K562 (cell line): Measurements from ENCODE around the gene SMURF1. TPM values are rescaled to one million over a fixed set of nuclear protein-coding genes. Genes with fewer than 3 reads are reported as not detected.

ENCODE experiments used
- ATAC-seq: fragments of 200-7000 bp; cut with Tn5 transposase; 3 replicates; pipeline ENCODE4 v1.9.1; 2020; ENCODE audit warnings: moderate library complexity
- BruUV-seq: library from RNA; stranded (reverse); fragments of 400-500 nt; replicated peaks from 2 replicates; lab custom pipeline; 2021; lab: Mats Ljungman, UMichigan
- CTCF ChIA-PET: fragments of 300-600 bp; formaldehyde crosslinking; extraction: SDS; loops from one replicate; lab custom pipeline; 2021; ENCODE audit warnings: low intra/inter-chr PET ratio; lab: Yijun Ruan, JAX
- POLR2A ChIA-PET: fragments of 300-600, 350-650 bp; sonication (Branson Sonifier 250); formaldehyde crosslinking; extraction: SDS; loops from one replicate; lab custom pipeline; 2021; ENCODE audit warnings: antibody characterized with exemption, inconsistent platforms; lab: Yijun Ruan, JAX
- DNase-seq, 4 experiments: peaks; one replicate each; pipeline versions ENCODE4 v3.0.0 to v3.0.0-alpha.2; 2011 to 2018; ENCODE audit warnings: low spot score in 3 of 4, mixed read lengths in 3 of 4; ENCODE audit errors: extremely low read depth in 1 of 4
- FAIRE-seq: peaks from 2 replicates; lab custom pipeline; 2011; peaks lifted over from hg19 to GRCh38; lab: Jason Lieb, UNC
- H2AFZ ChIP-seq: 2 replicates; pipeline ENCODE4 v1.6.0; 2011; ENCODE audit warnings: low read depth, low read length, control low read depth, inconsistent platforms
- H3K27ac ChIP-seq: fragments of 200-600 bp; 3 replicates; pipeline ENCODE4 v1.8.0; 2011; ENCODE audit warnings: low read depth, mild to moderate bottlenecking, control low read depth, inconsistent platforms, low read length, moderate library complexity, mixed read lengths; ENCODE audit errors: extremely low read depth
- H3K27me3 ChIP-seq, 2 experiments: fragments of 300-600 bp in 1 of 2; 2 replicates in 1 of 2; 3 replicates in 1 of 2; pipeline versions ENCODE4 v1.6.0 to v1.8.0; 2011; ENCODE audit warnings: inconsistent platforms in 2 of 2, low read length in 2 of 2, mild to moderate bottlenecking in 1 of 2, mixed read lengths in 1 of 2, moderate library complexity in 1 of 2; ENCODE audit not compliant: control insufficient read depth in 2 of 2, insufficient read depth in 2 of 2
- H3K36me3 ChIP-seq: fragments of 300-600 bp; 3 replicates; pipeline ENCODE4 v1.8.0; 2011; ENCODE audit warnings: mild to moderate bottlenecking, low read length, inconsistent platforms; ENCODE audit not compliant: control insufficient read depth, insufficient read depth
- H3K4me1 ChIP-seq, 2 experiments: fragments of 200-600 bp in 1 of 2; replicated peaks in 1 of 2; 2 replicates in 1 of 2; 3 replicates in 1 of 2; pipeline versions ENCODE4 v1.5.1 to v1.8.0; 2011; ENCODE audit warnings: inconsistent platforms in 2 of 2, low read length in 2 of 2, mild to moderate bottlenecking in 1 of 2, mixed read lengths in 1 of 2, moderate library complexity in 1 of 2; ENCODE audit not compliant: control insufficient read depth in 2 of 2, insufficient read depth in 2 of 2
- H3K4me2 ChIP-seq: 2 replicates; pipeline ENCODE4 v1.6.1; 2011; ENCODE audit warnings: low read length, control low read depth, inconsistent platforms, mixed read lengths; ENCODE audit not compliant: insufficient read depth
- H3K4me3 ChIP-seq: fragments of 200-600 bp; sonication (generic), shearing (Covaris generic); 2 replicates; pipeline ENCODE4 v1.5.1; 2016; ENCODE audit warnings: control low read depth, inconsistent platforms
- H3K79me2 ChIP-seq: fragments of 200-600 bp; 3 replicates; pipeline ENCODE4 v1.8.0; 2011; ENCODE audit warnings: low read length, inconsistent platforms; ENCODE audit not compliant: control insufficient read depth, insufficient read depth
- H3K9ac ChIP-seq, 2 experiments: 2 replicates each; pipeline versions ENCODE4 v1.6.0 to v1.6.1; 2011; ENCODE audit warnings: low read depth in 2 of 2, low read length in 2 of 2, control low read depth in 1 of 2, inconsistent platforms in 1 of 2, mild to moderate bottlenecking in 1 of 2, mixed read lengths in 1 of 2; ENCODE audit not compliant: insufficient read depth in 1 of 2
- H3K9me1 ChIP-seq: one replicate; pipeline ENCODE4 v1.6.0; 2011; ENCODE audit warnings: inconsistent platforms, mild to moderate bottlenecking, low read length, moderate library complexity; ENCODE audit not compliant: control insufficient read depth, insufficient read depth
- H3K9me3 ChIP-seq: replicated peaks from 2 replicates; pipeline ENCODE4 v1.5.1; 2011; ENCODE audit warnings: low read depth, low read length, inconsistent platforms; ENCODE audit not compliant: control insufficient read depth, insufficient read depth
- H4K20me1 ChIP-seq: replicated peaks from 2 replicates; pipeline ENCODE4 v1.6.1; 2011; ENCODE audit warnings: low read length, inconsistent platforms, mixed read lengths; ENCODE audit not compliant: control insufficient read depth, insufficient read depth
- BRCA1 ChIP-seq, 2 experiments: fragments of 450-650 bp in 1 of 2; sonication (generic) in 1 of 2; formaldehyde crosslinking in 1 of 2; IDR thresholded peaks; 2 replicates each; pipeline versions ENCODE4 v1.5.0 to v1.6.1; 2017 to 2020; ENCODE audit warnings: mild to moderate bottlenecking in 1 of 2, missing genetic modification reagents in 1 of 2
- E2F3 ChIP-seq: fragments of 250-450 bp; sonication (Bioruptor Pico); IDR thresholded peaks from 2 replicates; pipeline ENCODE4 v1.4.0; 2020; ENCODE audit warnings: mild to moderate bottlenecking
- ELF1 ChIP-seq: fragments of 200-800 bp; sonication (Bioruptor generic); IDR thresholded peaks from 2 replicates; pipeline ENCODE4 v1.6.1; 2016; ENCODE audit warnings: missing genetic modification characterization, missing compliant biosample characterization
- FOXA3 ChIP-seq, 2 experiments: fragments of 450-650 bp in 1 of 2; sonication (generic) in 1 of 2; formaldehyde crosslinking; IDR thresholded peaks in 1 of 2; conservative IDR thresholded peaks in 1 of 2; 2 replicates each; pipeline versions ENCODE4 v1.4.0 to v1.8.0; 2020 to 2022; ENCODE audit warnings: mild to moderate bottlenecking in 2 of 2, missing genetic modification reagents in 1 of 2
- KLF1 ChIP-seq: fragments of 450-650 bp; IDR thresholded peaks from 2 replicates; pipeline ENCODE4 v1.6.1; 2016; ENCODE audit warnings: missing genetic modification characterization, missing compliant biosample characterization
- MBD1 ChIP-seq: fragments of 250-450 bp; sonication (Bioruptor Pico); IDR thresholded peaks from 2 replicates; pipeline ENCODE4 v1.8.0; 2022; ENCODE audit warnings: inconsistent platforms
- NFIC ChIP-seq: fragments of 450-650 bp; IDR thresholded peaks from 2 replicates; pipeline ENCODE4 v1.6.1; 2017; ENCODE audit warnings: mild to moderate bottlenecking, inconsistent platforms
- NUFIP1 ChIP-seq: fragments of 450-650 bp; IDR thresholded peaks from 2 replicates; pipeline ENCODE4 v1.6.1; 2018; ENCODE audit not compliant: partially characterized antibody
- PHTF2 ChIP-seq: fragments of 250-450 bp; sonication (Bioruptor Pico); IDR thresholded peaks from 2 replicates; pipeline ENCODE4 v1.5.0; 2021; ENCODE audit warnings: mild to moderate bottlenecking
- RAD51 ChIP-seq: fragments of 450-650 bp; IDR thresholded peaks from 2 replicates; pipeline ENCODE4 v1.7.1; 2016; ENCODE audit warnings: low read depth, mild to moderate bottlenecking, borderline replicate concordance
- SMARCA5 ChIP-seq: fragments of 450-650 bp; IDR thresholded peaks from 2 replicates; pipeline ENCODE4 v1.6.1; 2016
- ZBTB9 ChIP-seq: fragments of 450-650 bp; formaldehyde crosslinking; IDR thresholded peaks from 2 replicates; pipeline ENCODE4 v1.4.0; 2020; ENCODE audit warnings: mild to moderate bottlenecking, moderate library complexity
- ZNF146 ChIP-seq: IDR thresholded peaks from one replicate; pipeline ENCODE4 v1.6.1; 2018; ENCODE audit warnings: missing compliant biosample characterization; ENCODE audit not compliant: unreplicated experiment
- WGBS: fragments of 100-300 bp; shearing (Covaris generic); methylation state at CpG from one replicate; pipeline ENCODE4 v1.1.6; 2016; ENCODE audit warnings: low coverage, mixed read lengths; ENCODE audit not compliant: insufficient coverage; ENCODE audit errors: missing lambda C conversion rate; 5-methylcytosine and 5-hydroxymethylcytosine counted together
- in situ Hi-C: fragments of 300-500 bp; cut with MboI; formaldehyde crosslinking; loops from 4 replicates; pipeline ENCODE4 v1.15.0; 2018; ENCODE audit warnings: inconsistent platforms, mixed read lengths
- intact Hi-C: fragments of 100-400 bp; cut with micrococcal nuclease; formaldehyde crosslinking; loops from 2 replicates; pipeline ENCODE4 v1.14.2; 2022
- polyA plus RNA-seq, 8 experiments: library from polyadenylated mRNA; depleted of rRNA in 4 of 8; stranded (reverse) in 5 of 8; unstranded in 3 of 8; fragments of >200 nt; fragmentation: Nextera tagmentation in 2 of 8; fragmentation: Illumina TruSeq in 1 of 8; extraction: Ambion mirVana in 2 of 8; extraction: Trizol in 1 of 8; gene quantifications; 2 replicates each; pipeline versions ENCODE4 v1.2.1 to v1.2.3, GENCODE V29; 2011 to 2014; ENCODE audit warnings: inconsistent platforms in 1 of 8, missing spikeins in 1 of 8
- total RNA-seq, 7 experiments: library from RNA; depleted of rRNA in 6 of 7; stranded (reverse); fragments of >200 nt in 6 of 7; fragmentation: Illumina TruSeq in 2 of 7; extraction: Trizol in 2 of 7; gene quantifications; 2 replicates each; pipeline versions ENCODE4 v1.2.1 to v1.2.3, GENCODE V29; 2011 to 2021; ENCODE audit warnings: low replicate concordance in 1 of 7
- TF ChIP-seq, protein P1 (sequence below), 2 experiments: fragments of 150-350 bp in 1 of 2; IDR thresholded peaks; 2 replicates each; pipeline ENCODE4 v1.6.1; 2012 to 2016; ENCODE audit warnings: low read depth in 2 of 2, low read length in 2 of 2, mild to moderate bottlenecking in 1 of 2, moderate library complexity in 1 of 2
- TF ChIP-seq, protein P2 (sequence below): sonication (generic); formaldehyde crosslinking; IDR thresholded peaks from 2 replicates; pipeline ENCODE4 v1.5.0; 2020; ENCODE audit warnings: missing genetic modification reagents

SMURF1 gene
- total and polyA plus RNA-seq, 9 of the 15 experiments (the other 6 are each of a cell fraction or from before 2014, with no cell fraction given) = 1.0 to 20.1 (median 12.6) TPM

GRCh38 chr7:99137411-99138180 is 6.3 kb downstream of the SMURF1 start:
- no peak overlapping the region for H2AFZ ChIP-seq
- in situ Hi-C loops (no loop called here), intact Hi-C loops (no loop called here)
- H3K4me3 ChIP-seq = no peak overlapping the region
- BruUV-seq = no TSS peak
- peaks cover 14 to 25% of the 10 kb centered on the region in 2 experiments for H3K4me1 ChIP-seq
- ChIA-PET CTCF (no interaction called here), POLR2A (interaction anchor here (0.7 to 2.1 kb wide), 3 partner anchors 11 to 80 kb away, joined by 3 to 10 read pairs (median 4); no protein-coding TSS in a partner anchor)
- H3K9me3 ChIP-seq = no peaks in the 10 kb centered on the region
- no peaks in the 10 kb centered on the region for H3K9me1 ChIP-seq
- H3K79me2 ChIP-seq = peaks cover 97% of the 10 kb centered on the region
- no peak for ATAC-seq
- no peaks in the 10 kb centered on the region for H3K27me3 ChIP-seq
- 62% methylated on average over 10 of the region's 10 CpGs for whole genome bisulfite sequencing
- no peak overlapping the region for H3K4me2 ChIP-seq
- no peak overlapping the region; a peak in 1 of 4 replicates for H3K9ac ChIP-seq
- FAIRE-seq = no peak
- no peak for DNase-seq
- no peak overlapping the region for H3K27ac ChIP-seq
- peaks cover 14% of the 10 kb centered on the region; the same call in 2 of the 3 replicates for H3K36me3 ChIP-seq
- H4K20me1 ChIP-seq = peaks cover 29% of the 10 kb centered on the region
- TF ChIP-seq, protein P1, sequence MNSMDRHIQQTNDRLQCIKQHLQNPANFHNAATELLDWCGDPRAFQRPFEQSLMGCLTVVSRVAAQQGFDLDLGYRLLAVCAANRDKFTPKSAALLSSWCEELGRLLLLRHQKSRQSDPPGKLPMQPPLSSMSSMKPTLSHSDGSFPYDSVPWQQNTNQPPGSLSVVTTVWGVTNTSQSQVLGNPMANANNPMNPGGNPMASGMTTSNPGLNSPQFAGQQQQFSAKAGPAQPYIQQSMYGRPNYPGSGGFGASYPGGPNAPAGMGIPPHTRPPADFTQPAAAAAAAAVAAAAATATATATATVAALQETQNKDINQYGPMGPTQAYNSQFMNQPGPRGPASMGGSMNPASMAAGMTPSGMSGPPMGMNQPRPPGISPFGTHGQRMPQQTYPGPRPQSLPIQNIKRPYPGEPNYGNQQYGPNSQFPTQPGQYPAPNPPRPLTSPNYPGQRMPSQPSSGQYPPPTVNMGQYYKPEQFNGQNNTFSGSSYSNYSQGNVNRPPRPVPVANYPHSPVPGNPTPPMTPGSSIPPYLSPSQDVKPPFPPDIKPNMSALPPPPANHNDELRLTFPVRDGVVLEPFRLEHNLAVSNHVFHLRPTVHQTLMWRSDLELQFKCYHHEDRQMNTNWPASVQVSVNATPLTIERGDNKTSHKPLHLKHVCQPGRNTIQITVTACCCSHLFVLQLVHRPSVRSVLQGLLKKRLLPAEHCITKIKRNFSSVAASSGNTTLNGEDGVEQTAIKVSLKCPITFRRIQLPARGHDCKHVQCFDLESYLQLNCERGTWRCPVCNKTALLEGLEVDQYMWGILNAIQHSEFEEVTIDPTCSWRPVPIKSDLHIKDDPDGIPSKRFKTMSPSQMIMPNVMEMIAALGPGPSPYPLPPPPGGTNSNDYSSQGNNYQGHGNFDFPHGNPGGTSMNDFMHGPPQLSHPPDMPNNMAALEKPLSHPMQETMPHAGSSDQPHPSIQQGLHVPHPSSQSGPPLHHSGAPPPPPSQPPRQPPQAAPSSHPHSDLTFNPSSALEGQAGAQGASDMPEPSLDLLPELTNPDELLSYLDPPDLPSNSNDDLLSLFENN (IDR thresholded peaks at IDR 0.05; ENCODE audit: low read depth in 2 of 2, low read length in 2 of 2) = no peak
- TF ChIP-seq BRCA1 (IDR thresholded peaks at IDR 0.05) (no peak), BRCA1 (CRISPR knock-in tag; IDR thresholded peaks at IDR 0.05) (no peak), FOXA3 (CRISPR knock-in tag; conservative IDR thresholded peaks at IDR 0.05 in 1 of 2, IDR thresholded peaks at IDR 0.05 in 1 of 2) (no peak), PHTF2 (no peak), KLF1 (tag) (no peak), RAD51 (no peak), ZBTB9 (CRISPR knock-in tag) (no peak), SMARCA5 (no peak), NUFIP1 (no peak), MBD1 (CRISPR knock-in tag) (no peak), NFIC (no peak), ZNF146 (CRISPR knock-in tag) (no peak), E2F3 (CRISPR knock-in tag) (no peak), ELF1 (tag) (no peak)
- TF ChIP-seq, protein P2, sequence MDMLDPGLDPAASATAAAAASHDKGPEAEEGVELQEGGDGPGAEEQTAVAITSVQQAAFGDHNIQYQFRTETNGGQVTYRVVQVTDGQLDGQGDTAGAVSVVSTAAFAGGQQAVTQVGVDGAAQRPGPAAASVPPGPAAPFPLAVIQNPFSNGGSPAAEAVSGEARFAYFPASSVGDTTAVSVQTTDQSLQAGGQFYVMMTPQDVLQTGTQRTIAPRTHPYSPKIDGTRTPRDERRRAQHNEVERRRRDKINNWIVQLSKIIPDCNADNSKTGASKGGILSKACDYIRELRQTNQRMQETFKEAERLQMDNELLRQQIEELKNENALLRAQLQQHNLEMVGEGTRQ = no peak
